SU-DHL-6 (cell line): ENCODE results near the gene CD79B.

Experiments used
- H2AFZ ChIP-seq: fragments of 200-600 bp; sonication (generic); 2 replicates; pipeline ENCODE4 v1.6.1; 2014; ENCODE audit warnings: low read depth, mild to moderate bottlenecking, moderate library complexity, mixed read lengths, antibody characterized with exemption, low read length; ENCODE audit not compliant: severe bottlenecking
- H3F3A ChIP-seq: fragments of 200-600 bp; shearing (Covaris generic); 2 replicates; pipeline ENCODE4 v1.6.0; 2016; ENCODE audit warnings: antibody characterized with exemption, mild to moderate bottlenecking; ENCODE audit not compliant: insufficient read depth
- H3K27ac ChIP-seq: fragments of 200-600 bp; sonication (generic); 2 replicates; pipeline ENCODE4 v1.5.1; 2016; ENCODE audit warnings: low read depth, mild to moderate bottlenecking, low read length, moderate library complexity, mixed read lengths
- H3K27me3 ChIP-seq: fragments of 200-600 bp; sonication (generic), shearing (Covaris generic); 2 replicates; pipeline ENCODE4 v1.6.0; 2014; ENCODE audit warnings: mild to moderate bottlenecking, low read length
- H3K36me3 ChIP-seq: fragments of 200-600 bp; sonication (generic); 2 replicates; pipeline ENCODE4 v1.6.1; 2014; ENCODE audit warnings: mild to moderate bottlenecking, low read length, mixed read lengths
- H3K4me2 ChIP-seq: fragments of 300-600, 200-600 bp; shearing (Covaris generic), sonication (generic); 2 replicates; pipeline ENCODE4 v1.6.0; 2014; ENCODE audit warnings: low read length, low read depth, mild to moderate bottlenecking; ENCODE audit not compliant: poor library complexity, severe bottlenecking
- H3K4me3 ChIP-seq: fragments of 200-600 bp; sonication (generic); 2 replicates; pipeline ENCODE4 v1.5.1; 2014; ENCODE audit warnings: antibody characterized with exemption, low read length, mild to moderate bottlenecking, mixed read lengths; ENCODE audit not compliant: insufficient read depth, poor library complexity, severe bottlenecking
- H3K79me2 ChIP-seq: fragments of 200-600 bp; sonication (generic); 2 replicates; pipeline ENCODE4 v1.6.1; 2014; ENCODE audit warnings: mild to moderate bottlenecking, low read length, moderate library complexity; ENCODE audit not compliant: insufficient read depth
- H3K9ac ChIP-seq: fragments of 200-600 bp; sonication (generic); 2 replicates; pipeline ENCODE4 v1.7.0; 2014; ENCODE audit warnings: mild to moderate bottlenecking, low read length
- H3K9me2 ChIP-seq: fragments of 200-600 bp; sonication (generic); replicated peaks from 2 replicates; pipeline ENCODE4 v1.6.1; 2014; ENCODE audit warnings: low read length; ENCODE audit not compliant: insufficient read depth
- H3K9me3 ChIP-seq: fragments of 200-600 bp; sonication (generic); 2 replicates; pipeline ENCODE4 v1.6.1; 2014; ENCODE audit warnings: low read length, mixed read lengths; ENCODE audit not compliant: insufficient read depth
- H4K20me1 ChIP-seq: fragments of 200-600 bp; sonication (generic); 2 replicates; pipeline ENCODE4 v1.6.1; 2014; ENCODE audit warnings: low read depth, mild to moderate bottlenecking, antibody characterized with exemption, low read length, moderate library complexity, mixed read lengths
- EZH2phosphoT487 ChIP-seq: fragments of 200-600 bp; sonication (generic), shearing (Covaris generic); conservative IDR thresholded peaks from 2 replicates; pipeline ENCODE4 v1.6.1; 2018; ENCODE audit warnings: mild to moderate bottlenecking, antibody characterized with exemption, low read length, moderate library complexity, mixed read lengths
- TF ChIP-seq, protein P1 (sequence below): fragments of 200-600 bp; sonication (generic); IDR thresholded peaks from one replicate; pipeline ENCODE4 v1.5.1; 2017; ENCODE audit warnings: antibody characterized with exemption, mild to moderate bottlenecking, low read length, moderate library complexity; ENCODE audit not compliant: insufficient read depth, poor library complexity, severe bottlenecking

CD79B gene

DNA sequence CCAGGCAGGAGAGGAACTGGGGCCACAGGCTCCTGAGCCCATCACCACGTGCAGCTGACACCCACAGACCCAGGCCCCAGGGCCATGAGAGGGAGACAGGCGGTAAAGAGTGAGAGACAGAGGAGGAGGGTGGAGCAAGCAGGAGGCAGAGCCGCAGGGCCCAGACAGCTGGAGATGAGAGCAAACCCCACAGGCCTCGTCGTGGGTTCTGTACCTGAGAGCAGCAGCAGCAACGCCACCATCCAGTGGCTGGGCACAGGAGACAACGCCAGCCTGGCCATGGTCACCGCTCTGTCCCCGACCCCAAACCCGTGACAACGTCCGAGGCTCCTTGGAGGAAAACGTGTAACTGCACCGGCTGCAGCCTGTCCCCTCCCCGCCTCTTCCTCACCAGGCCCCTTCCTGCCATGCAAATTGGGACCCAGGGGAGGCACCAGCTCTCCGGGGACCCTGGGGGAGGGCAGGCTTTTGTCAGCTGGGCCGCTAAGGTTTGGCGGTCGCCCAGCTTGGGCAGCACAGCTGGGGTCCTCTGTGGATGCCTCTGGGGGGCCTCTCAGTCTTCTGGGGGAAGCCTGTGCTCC, at the start of gene CD79B:
Gene CD79B, minus strand, starts transcription at position 351 of the 581 bp plus-strand sequence. Its CDS starts 70 bp downstream, at position 281.
- peak within 1 kb of the TSS; percentile 98 for H3K27ac ChIP-seq
- H3F3A ChIP-seq, result peaks cover 53% of the 10 kb centered on the region
- H3K27me3 ChIP-seq, result no peaks in the 10 kb centered on the region
- H3K36me3 ChIP-seq, result peaks cover 7% of the 10 kb centered on the region; the same call in 1 of the 2 replicates
- H2AFZ ChIP-seq, result no peak within 1 kb of the TSS
- peak within 1 kb of the TSS; percentile 100 for H3K9ac ChIP-seq
- H3K9me2 ChIP-seq, result no peaks in the 10 kb centered on the region
- no peaks in the 10 kb centered on the region for H3K9me3 ChIP-seq
- H3K4me2 ChIP-seq, result peak within 1 kb of the TSS; percentile 89
- peaks cover 32% of the 10 kb centered on the region for H3K79me2 ChIP-seq
- no peak for TF ChIP-seq EZH2phosphoT487
- TF ChIP-seq, protein P1, sequence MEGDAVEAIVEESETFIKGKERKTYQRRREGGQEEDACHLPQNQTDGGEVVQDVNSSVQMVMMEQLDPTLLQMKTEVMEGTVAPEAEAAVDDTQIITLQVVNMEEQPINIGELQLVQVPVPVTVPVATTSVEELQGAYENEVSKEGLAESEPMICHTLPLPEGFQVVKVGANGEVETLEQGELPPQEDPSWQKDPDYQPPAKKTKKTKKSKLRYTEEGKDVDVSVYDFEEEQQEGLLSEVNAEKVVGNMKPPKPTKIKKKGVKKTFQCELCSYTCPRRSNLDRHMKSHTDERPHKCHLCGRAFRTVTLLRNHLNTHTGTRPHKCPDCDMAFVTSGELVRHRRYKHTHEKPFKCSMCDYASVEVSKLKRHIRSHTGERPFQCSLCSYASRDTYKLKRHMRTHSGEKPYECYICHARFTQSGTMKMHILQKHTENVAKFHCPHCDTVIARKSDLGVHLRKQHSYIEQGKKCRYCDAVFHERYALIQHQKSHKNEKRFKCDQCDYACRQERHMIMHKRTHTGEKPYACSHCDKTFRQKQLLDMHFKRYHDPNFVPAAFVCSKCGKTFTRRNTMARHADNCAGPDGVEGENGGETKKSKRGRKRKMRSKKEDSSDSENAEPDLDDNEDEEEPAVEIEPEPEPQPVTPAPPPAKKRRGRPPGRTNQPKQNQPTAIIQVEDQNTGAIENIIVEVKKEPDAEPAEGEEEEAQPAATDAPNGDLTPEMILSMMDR, result no peak
- no peaks in the 10 kb centered on the region for H4K20me1 ChIP-seq
- peak within 1 kb of the TSS; percentile 100 for H3K4me3 ChIP-seq

DNA sequence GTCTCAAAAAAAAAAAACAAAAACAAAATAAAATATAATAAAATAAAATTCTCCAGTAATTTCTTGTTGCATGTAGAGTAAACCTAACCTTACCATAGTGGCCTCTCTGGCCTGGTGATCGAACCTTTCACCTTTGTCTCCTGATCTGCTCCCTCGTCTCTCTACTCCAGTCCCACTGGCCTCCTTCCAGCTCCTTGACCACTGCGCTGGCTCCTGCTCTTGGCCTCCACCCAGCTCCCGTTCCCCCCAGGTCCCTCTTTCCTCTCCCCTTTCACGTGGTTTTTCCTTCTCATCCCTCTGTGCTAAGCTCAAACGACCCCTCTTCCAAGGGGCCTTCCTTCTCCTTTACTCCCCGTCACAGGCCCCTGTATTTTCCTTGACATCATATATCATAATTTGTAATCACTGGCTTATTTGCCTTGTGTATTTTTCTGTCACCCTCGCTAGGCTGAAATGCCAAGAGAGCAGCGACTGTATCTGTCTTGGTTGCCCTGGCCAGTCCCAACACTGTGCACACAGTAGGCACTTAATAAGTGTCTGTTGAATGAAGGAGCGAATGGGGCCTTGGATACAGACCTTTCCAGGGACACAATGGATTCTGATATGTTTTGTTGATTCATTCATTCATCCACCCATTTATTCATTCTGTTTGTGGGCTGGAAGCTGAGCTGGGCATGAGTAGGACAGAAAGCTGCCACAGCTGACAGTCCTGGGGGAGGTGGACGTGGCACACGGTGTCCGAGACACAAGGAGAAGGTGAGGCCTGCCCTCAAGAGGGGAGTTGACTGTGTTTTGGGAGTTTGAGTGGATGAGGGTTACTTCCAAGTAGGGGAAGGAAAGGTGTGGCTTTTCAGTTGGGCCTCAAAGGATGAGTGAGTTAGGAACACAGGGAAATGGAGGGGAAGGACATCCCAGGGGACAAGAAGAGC, 46.4 kb upstream of the CD79B start:
- no peak overlapping the region for H3K4me3 ChIP-seq
- no peaks in the 10 kb centered on the region for H4K20me1 ChIP-seq
- H3K9ac ChIP-seq, result no peak overlapping the region
- no peaks in the 10 kb centered on the region for H3K27me3 ChIP-seq
- H3K79me2 ChIP-seq, result no peaks in the 10 kb centered on the region
- TF ChIP-seq, protein P1, result no peak
- no peak for TF ChIP-seq EZH2phosphoT487
- H3K36me3 ChIP-seq, result no peaks in the 10 kb centered on the region
- no peak overlapping the region for H3K27ac ChIP-seq
- H3K9me3 ChIP-seq, result no peaks in the 10 kb centered on the region
- H3K4me2 ChIP-seq, result no peak overlapping the region
- no peaks in the 10 kb centered on the region for H3F3A ChIP-seq
- no peak overlapping the region for H2AFZ ChIP-seq
- H3K9me2 ChIP-seq, result no peaks in the 10 kb centered on the region

DNA sequence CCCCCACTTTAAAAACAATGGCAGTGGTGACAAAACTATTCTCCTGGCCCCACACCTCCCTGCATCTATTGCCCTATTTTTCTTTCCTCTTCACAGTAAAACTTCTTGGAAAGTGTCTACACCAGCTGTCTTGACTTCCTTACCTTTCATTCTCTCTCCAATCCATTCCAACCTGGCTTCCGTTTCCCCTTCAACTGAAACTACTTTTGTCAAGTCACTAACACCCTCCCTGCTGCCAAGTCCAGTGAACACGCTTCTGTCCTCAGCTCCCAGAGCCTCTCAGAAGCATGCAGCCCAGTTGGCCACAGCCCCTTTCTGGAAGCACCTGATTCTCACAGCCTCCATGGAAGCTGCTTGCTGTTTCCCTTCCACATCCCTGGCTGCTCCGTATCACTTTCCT, 44.6 kb upstream of the CD79B start:
- H3K79me2 ChIP-seq, result no peaks in the 10 kb centered on the region
- H2AFZ ChIP-seq, result no peak overlapping the region
- TF ChIP-seq, protein P1, result no peak
- H3K4me2 ChIP-seq, result no peak overlapping the region
- H3K27ac ChIP-seq, result no peak overlapping the region
- H4K20me1 ChIP-seq, result no peaks in the 10 kb centered on the region
- H3K36me3 ChIP-seq, result no peaks in the 10 kb centered on the region
- no peak overlapping the region for H3K4me3 ChIP-seq
- H3K27me3 ChIP-seq, result no peaks in the 10 kb centered on the region
- H3F3A ChIP-seq, result no peaks in the 10 kb centered on the region
- H3K9me3 ChIP-seq, result no peaks in the 10 kb centered on the region
- H3K9ac ChIP-seq, result no peak overlapping the region
- H3K9me2 ChIP-seq, result no peaks in the 10 kb centered on the region
